ENCODE results near the gene HSPA1A.
"Not testable (repeated sequence)": the region's sequence is repeated elsewhere in the genome, so short reads cannot be mapped to it uniquely, and the experiment has no call there.

The HSPA1A gene

GRCh38 chr6:31781244-31782125 is 33.9 kb upstream of the HSPA1A start:
- DNase-seq = no peak

GRCh38 chr6:31782126-31782855 is 33.1 kb upstream of the HSPA1A start:
- no peak for DNase-seq

- no peak for DNase-seq
These were observed 31.0 kb upstream of the HSPA1A start for GRCh38 chr6:31784098-31784925.

GRCh38 chr6:31785475-31785874 is 29.9 kb upstream of the HSPA1A start:
- no peak for DNase-seq

- DNase-seq = peak; percentile 57
These were observed 23.8 kb upstream of the HSPA1A start for GRCh38 chr6:31791324-31792089.

GRCh38 chr6:31792090-31792374 is 23.3 kb upstream of the HSPA1A start:
- DNase-seq = no peak

- DNase-seq = no peak
These were observed 22.6 kb upstream of the HSPA1A start for GRCh38 chr6:31792761-31793171.

- DNase-seq = not testable (repeated sequence)
These were observed 21.5 kb upstream of the HSPA1A start for GRCh38 chr6:31793927-31794245.

GRCh38 chr6:31794294-31794865 is 21.0 kb upstream of the HSPA1A start:
- no peak for DNase-seq

- DNase-seq = no peak
These were observed 20.3 kb upstream of the HSPA1A start for GRCh38 chr6:31794866-31795615.

- DNase-seq = peak; percentile 92
These were observed 19.6 kb upstream of the HSPA1A start, which contains the start of gene VARS1 for GRCh38 chr6:31795616-31796298. TSS of gene VARS1 (minus strand) at chr6:31795752. CDS start at chr6:31795217, 535 bp downstream.

- no peak for DNase-seq
These were observed 18.4 kb upstream of the HSPA1A start for GRCh38 chr6:31796993-31797385.

- DNase-seq = peak; percentile 69
These were observed 17.8 kb upstream of the HSPA1A start for GRCh38 chr6:31797588-31797987.

- DNase-seq = no peak
These were observed 15.6 kb upstream of the HSPA1A start for GRCh38 chr6:31799781-31800180.

- DNase-seq = not testable (repeated sequence)
These were observed 14.1 kb upstream of the HSPA1A start for GRCh38 chr6:31801031-31801927.

GRCh38 chr6:31805939-31806469 is 9.3 kb upstream of the HSPA1A start:
- no peak for DNase-seq

- DNase-seq = peak; percentile 98
These were observed 8.7 kb upstream of the HSPA1A start, which contains the start of gene LSM2 for GRCh38 chr6:31806470-31807272. TSS of gene LSM2 (minus strand) at chr6:31806966. CDS start at chr6:31806757, 209 bp downstream.

GRCh38 chr6:31808599-31808998 is 6.7 kb upstream of the HSPA1A start:
- DNase-seq = not testable (repeated sequence)

Measured in activated CD4-positive, alpha-beta T cell treated with anti-CD3 and anti-CD28 coated beads, Interleukin-2, amount 50 U/mL, for 16 hours (primary cell).